ENCODE measurements around the gene PHLPP1.

The PHLPP1 gene

DNA sequence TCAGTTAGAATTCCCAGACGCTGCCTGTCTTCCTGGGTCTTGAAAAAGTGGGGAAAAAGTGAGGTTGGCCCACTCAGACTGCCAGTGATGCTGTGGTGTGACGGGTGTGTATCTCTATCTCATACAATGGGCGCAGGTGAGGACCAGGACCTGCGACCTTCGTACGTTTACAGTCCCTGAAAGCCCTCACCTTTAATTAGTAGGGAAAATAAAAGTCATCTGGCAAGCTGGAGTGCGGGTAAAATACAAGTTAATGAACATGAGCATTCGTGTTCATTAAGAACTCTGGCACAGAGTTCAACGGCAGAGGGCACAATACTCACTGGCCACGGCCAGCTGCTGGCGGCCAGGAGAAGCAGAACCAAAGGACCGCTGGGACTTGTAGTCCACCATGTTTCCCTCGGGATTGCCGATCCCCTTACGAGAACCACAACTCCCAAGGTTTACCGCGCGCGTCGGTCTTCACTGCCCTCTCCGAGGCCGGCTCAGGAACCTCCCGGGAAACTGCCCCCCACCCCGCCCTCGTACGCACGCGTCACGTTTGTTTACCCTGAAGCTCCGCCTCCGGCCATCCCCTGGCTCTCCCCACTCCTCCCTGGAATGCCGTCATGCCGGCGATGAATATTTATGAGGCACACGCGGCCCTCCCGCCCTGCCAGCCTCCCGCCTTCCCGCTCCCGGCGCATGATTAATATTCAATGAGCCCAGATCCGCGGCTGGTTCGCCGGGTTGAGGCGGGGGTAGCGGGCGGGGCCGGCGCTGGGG lies 488 bp upstream of the PHLPP1 start (continued):
- TF ChIP-seq ZNF280C (tag by site-specific recombination; IDR thresholded peaks at IDR 0.05) (no peak), REST (tag by site-specific recombination; IDR thresholded peaks at IDR 0.05) (no peak), ZNF155 (tag by site-specific recombination; IDR thresholded peaks at IDR 0.05) (no peak), ZNF843 (tag by site-specific recombination; IDR thresholded peaks at IDR 0.05) (no peak), YY2 (tag by site-specific recombination; IDR thresholded peaks at IDR 0.05) (no peak), ZIC2 (tag by site-specific recombination; IDR thresholded peaks at IDR 0.05) (0 out of 2 replicates have a peak, but pooled peaks have one; percentile 36), ZNF140 (tag by site-specific recombination; IDR thresholded peaks at IDR 0.05) (no peak), ZNF16 (tag by site-specific recombination; IDR thresholded peaks at IDR 0.05; ENCODE audit: low read depth) (no peak), ZBTB21 (tag by site-specific recombination; IDR thresholded peaks at IDR 0.05) (peak; percentile 76), ZNF707 (tag by site-specific recombination; IDR thresholded peaks at IDR 0.05) (no peak), KLF16 (tag by site-specific recombination; IDR thresholded peaks at IDR 0.05) (no peak; the same call in 1 of the 2 replicates), ZNF670 (tag by site-specific recombination; IDR thresholded peaks at IDR 0.05; ENCODE audit: low read depth) (no peak), ZNF24 (tag by site-specific recombination; IDR thresholded peaks at IDR 0.05) (no peak), ZNF416 (tag by site-specific recombination; IDR thresholded peaks at IDR 0.05) (no peak), PBX3 (CRISPR knock-in tag; IDR thresholded peaks at IDR 0.05) (0 out of 2 replicates have a peak, but pooled peaks have one; percentile 55), ZNF514 (tag by site-specific recombination; IDR thresholded peaks at IDR 0.05) (no peak), ZNF114 (tag by site-specific recombination; IDR thresholded peaks at IDR 0.05) (no peak), PATZ1 (tag by site-specific recombination; IDR thresholded peaks at IDR 0.05) (peak; percentile 86), ZNF184 (tag by site-specific recombination; IDR thresholded peaks at IDR 0.05) (no peak), MEIS1 (CRISPR knock-in tag; IDR thresholded peaks at IDR 0.05; ENCODE audit: borderline replicate concordance) (no peak), ZBTB26 (tag by site-specific recombination; optimal IDR thresholded peaks at IDR 0.05) (peak; percentile 61), KLF8 (tag by site-specific recombination; IDR thresholded peaks at IDR 0.05) (peak; percentile 89), ZNF362 (tag by site-specific recombination; IDR thresholded peaks at IDR 0.05) (no peak), MZF1 (tag by site-specific recombination; IDR thresholded peaks at IDR 0.05; ENCODE audit: borderline replicate concordance) (no peak)
- TF ChIP-seq, protein P1, sequence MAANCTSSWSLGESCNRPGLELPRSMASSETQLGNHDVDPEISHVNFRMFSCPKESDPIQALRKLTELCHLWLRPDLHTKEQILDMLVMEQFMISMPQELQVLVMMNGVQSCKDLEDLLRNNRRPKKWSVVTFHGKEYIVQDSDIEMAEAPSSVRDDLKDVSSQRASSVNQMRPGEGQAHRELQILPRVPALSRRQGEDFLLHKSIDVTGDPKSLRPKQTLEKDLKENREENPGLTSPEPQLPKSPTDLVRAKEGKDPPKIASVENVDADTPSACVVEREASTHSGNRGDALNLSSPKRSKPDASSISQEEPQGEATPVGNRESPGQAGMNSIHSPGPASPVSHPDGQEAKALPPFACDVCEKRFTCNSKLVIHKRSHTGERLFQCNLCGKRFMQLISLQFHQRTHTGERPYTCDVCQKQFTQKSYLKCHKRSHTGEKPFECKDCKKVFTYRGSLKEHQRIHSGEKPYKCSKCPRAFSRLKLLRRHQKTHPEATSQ (tag by site-specific recombination; IDR thresholded peaks at IDR 0.05), result no peak
- TF ChIP-seq, protein P2, sequence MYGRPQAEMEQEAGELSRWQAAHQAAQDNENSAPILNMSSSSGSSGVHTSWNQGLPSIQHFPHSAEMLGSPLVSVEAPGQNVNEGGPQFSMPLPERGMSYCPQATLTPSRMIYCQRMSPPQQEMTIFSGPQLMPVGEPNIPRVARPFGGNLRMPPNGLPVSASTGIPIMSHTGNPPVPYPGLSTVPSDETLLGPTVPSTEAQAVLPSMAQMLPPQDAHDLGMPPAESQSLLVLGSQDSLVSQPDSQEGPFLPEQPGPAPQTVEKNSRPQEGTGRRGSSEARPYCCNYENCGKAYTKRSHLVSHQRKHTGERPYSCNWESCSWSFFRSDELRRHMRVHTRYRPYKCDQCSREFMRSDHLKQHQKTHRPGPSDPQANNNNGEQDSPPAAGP (tag by site-specific recombination; IDR thresholded peaks at IDR 0.05), result no peak; the same call in 1 of the 2 replicates
